Measurements from ENCODE around the gene GALNTL6.

DNA sequence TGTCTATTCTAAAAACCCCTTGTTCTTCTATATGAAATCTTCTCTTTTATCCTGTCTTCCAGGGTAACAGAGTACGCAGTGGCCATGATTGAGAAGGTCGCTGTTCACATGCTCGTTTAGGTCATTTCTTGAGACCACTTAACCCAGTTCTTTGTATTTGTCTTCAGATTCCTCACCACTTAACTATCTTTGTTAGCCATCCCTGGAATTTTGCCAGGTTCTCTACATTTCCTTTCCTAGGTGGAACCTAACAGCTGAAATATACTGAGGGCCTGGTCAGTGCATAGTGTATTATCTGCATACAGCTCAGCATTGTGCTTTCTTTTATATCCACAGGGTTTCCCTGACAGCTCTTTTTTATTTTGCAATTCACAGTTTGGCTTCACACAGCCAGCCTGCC is 1206.5 kb downstream of the GALNTL6 start:
- TF ChIP-seq, protein P1, sequence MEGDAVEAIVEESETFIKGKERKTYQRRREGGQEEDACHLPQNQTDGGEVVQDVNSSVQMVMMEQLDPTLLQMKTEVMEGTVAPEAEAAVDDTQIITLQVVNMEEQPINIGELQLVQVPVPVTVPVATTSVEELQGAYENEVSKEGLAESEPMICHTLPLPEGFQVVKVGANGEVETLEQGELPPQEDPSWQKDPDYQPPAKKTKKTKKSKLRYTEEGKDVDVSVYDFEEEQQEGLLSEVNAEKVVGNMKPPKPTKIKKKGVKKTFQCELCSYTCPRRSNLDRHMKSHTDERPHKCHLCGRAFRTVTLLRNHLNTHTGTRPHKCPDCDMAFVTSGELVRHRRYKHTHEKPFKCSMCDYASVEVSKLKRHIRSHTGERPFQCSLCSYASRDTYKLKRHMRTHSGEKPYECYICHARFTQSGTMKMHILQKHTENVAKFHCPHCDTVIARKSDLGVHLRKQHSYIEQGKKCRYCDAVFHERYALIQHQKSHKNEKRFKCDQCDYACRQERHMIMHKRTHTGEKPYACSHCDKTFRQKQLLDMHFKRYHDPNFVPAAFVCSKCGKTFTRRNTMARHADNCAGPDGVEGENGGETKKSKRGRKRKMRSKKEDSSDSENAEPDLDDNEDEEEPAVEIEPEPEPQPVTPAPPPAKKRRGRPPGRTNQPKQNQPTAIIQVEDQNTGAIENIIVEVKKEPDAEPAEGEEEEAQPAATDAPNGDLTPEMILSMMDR (IDR thresholded peaks at IDR 0.05; ENCODE audit: poor library complexity, severe bottlenecking) = no peak
- no peak for TF ChIP-seq POLR2AphosphoS5 (IDR thresholded peaks at IDR 0.05)
- TF ChIP-seq MXI1 (conservative IDR thresholded peaks at IDR 0.05; ENCODE audit: poor library complexity, severe bottlenecking) = no peak
- TF ChIP-seq, protein P2, sequence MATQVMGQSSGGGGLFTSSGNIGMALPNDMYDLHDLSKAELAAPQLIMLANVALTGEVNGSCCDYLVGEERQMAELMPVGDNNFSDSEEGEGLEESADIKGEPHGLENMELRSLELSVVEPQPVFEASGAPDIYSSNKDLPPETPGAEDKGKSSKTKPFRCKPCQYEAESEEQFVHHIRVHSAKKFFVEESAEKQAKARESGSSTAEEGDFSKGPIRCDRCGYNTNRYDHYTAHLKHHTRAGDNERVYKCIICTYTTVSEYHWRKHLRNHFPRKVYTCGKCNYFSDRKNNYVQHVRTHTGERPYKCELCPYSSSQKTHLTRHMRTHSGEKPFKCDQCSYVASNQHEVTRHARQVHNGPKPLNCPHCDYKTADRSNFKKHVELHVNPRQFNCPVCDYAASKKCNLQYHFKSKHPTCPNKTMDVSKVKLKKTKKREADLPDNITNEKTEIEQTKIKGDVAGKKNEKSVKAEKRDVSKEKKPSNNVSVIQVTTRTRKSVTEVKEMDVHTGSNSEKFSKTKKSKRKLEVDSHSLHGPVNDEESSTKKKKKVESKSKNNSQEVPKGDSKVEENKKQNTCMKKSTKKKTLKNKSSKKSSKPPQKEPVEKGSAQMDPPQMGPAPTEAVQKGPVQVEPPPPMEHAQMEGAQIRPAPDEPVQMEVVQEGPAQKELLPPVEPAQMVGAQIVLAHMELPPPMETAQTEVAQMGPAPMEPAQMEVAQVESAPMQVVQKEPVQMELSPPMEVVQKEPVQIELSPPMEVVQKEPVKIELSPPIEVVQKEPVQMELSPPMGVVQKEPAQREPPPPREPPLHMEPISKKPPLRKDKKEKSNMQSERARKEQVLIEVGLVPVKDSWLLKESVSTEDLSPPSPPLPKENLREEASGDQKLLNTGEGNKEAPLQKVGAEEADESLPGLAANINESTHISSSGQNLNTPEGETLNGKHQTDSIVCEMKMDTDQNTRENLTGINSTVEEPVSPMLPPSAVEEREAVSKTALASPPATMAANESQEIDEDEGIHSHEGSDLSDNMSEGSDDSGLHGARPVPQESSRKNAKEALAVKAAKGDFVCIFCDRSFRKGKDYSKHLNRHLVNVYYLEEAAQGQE (IDR thresholded peaks at IDR 0.05; ENCODE audit: borderline replicate concordance) = no peak
- TF ChIP-seq RAD21 (conservative IDR thresholded peaks at IDR 0.05) = no peak
